HG02884 (cell line): ENCODE measurements around the gene GLIPR2.
A peak's percentile ranks its signal among the peaks of the same experiment; 100 is the strongest.
"Not testable (repeated sequence)": the region's sequence is repeated elsewhere in the genome, so short reads cannot be mapped to it uniquely, and the experiment has no call there.

ENCODE experiments used
- ATAC-seq: cut with Tn5 transposase; IDR thresholded peaks from one replicate; pipeline ENCODE4 v1.9.1; 2021; ENCODE audit warnings: mild to moderate bottlenecking, moderate library complexity; ENCODE audit not compliant: unreplicated experiment

Gene GLIPR2

DNA sequence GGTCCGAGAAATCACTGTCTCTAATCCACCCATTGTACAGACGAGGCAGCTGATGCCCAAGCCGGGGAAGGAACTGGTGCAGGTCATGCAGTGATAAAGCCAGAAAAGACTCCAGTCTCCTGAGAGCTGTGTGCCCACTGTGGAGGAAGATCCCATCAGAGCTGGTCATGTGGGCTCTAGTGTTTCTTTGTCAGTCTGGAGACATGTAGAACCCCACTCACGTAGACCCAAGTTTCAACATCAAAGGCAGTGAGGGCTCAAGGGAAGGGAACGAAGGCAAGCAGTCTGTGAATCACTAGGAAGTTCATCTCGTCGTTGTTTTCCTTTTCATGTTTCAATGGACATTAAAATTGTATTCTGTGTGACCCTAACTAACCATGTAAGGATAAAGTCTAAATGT, 14.6 kb upstream of the GLIPR2 start:
- no peak for ATAC-seq

- ATAC-seq = no peak
Measured at GRCh38 chr9:36123515-36123914, 13.0 kb upstream of the GLIPR2 start.

GRCh38 chr9:36125062-36125855, 11.3 kb upstream of the GLIPR2 start:
- no peak for ATAC-seq

DNA sequence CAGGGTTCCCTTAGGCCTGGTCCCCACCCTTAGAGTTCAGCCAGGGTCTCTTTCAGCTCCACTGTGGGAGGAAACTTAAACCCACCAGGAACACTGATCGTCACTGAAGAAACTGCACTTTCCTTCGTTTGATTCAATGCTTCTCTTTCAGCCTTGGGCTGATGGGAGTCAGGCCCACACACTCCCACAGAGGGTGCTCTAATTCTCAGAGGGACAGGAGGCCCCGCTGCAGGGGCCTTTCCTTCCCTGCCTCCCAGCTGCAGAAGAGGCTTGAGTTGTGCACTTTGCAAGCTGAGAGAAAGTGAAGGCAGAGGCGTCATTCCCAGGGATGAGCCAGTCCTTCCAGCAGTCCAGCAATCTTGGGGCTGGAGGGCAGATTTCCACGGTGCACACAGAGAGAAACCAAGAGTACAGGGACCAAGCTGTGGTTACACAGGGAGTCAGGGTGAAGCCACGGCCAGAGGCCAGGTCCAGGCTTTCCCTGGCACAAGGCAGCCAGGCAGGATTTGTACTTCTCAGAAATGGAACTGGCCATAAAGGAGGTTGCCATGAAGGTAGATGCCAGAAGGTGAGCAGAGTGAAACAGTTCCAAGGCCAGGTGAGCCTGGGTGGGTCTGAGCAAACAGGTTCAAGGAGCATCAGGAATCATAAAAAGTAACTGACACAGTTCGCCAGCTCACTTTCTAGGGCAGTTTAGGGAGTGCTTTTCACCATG, 10.4 kb upstream of the GLIPR2 start:
- ATAC-seq = no peak

- no peak for ATAC-seq
Measured at GRCh38 chr9:36127652-36128244, 8.8 kb upstream of the GLIPR2 start.

DNA sequence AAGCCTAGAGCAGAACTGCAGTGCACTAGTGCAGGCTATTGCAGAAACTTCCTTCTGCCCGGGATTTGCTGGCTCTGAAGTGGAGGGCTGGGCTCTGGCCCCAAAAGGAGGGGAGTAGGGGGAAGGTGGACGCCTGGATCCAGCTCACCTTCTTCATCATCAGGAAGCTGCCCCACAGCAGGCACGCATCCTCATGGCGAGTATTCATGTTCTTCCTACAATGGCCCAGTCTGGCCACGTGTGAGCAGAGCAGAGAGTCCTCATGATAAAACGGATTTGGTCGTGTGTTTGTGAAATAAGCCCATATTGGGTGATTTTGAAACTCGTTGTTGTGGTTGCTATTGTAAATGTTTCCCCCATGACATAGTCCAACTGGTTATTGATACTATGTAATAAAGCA, 8.2 kb upstream of the GLIPR2 start:
- ATAC-seq = no peak

DNA sequence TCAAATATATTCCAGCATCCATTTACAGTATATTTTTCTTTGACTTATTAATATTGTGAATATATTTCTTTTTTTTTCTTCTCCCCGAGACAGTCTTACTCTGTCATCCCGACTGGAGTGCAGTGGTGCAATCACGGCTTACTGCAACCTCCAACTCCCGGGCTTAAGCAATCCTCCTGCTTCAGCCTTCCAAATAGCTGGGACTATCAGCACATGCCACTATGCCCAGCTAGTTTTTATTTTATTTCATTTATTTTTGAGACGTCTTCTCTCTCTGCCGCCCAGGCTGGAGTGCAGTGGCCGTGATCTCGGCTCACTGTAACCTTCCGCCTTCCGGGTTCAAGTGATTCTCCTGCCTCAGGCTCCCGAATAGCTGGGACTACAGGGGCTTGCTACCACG, 7.4 kb upstream of the GLIPR2 start:
- ATAC-seq = no peak

DNA sequence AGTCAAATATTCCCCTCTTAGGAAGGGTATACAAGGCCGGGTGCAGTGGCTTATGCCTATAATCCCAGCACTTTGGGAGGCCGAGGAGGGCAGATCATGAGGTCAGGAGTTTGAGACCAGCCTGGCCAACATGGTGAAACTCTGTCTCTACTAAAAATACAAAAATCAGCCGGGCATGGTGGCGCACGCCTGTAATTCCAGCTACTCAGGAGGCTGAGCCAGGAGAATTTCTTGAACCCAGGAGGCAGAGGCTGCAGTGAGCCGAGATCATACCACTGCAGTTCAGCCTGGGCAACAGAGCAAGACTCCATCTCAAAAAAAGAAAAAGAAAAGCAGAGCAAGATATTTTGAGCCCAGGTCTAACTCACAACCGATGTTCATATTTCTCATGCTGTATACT, 4.9 kb upstream of the GLIPR2 start:
- not testable (repeated sequence) for ATAC-seq

GRCh38 chr9:36132086-36132485, 4.4 kb upstream of the GLIPR2 start:
- no peak for ATAC-seq

GRCh38 chr9:36134761-36135505, 1.6 kb upstream of the GLIPR2 start:
- ATAC-seq = no peak

- ATAC-seq = peak; percentile 27
Measured at GRCh38 chr9:36135741-36136271, 727 bp upstream of the GLIPR2 start.

- ATAC-seq = peak; percentile 35
Measured at GRCh38 chr9:36136894-36137391, 410 bp downstream of the GLIPR2 start.

DNA sequence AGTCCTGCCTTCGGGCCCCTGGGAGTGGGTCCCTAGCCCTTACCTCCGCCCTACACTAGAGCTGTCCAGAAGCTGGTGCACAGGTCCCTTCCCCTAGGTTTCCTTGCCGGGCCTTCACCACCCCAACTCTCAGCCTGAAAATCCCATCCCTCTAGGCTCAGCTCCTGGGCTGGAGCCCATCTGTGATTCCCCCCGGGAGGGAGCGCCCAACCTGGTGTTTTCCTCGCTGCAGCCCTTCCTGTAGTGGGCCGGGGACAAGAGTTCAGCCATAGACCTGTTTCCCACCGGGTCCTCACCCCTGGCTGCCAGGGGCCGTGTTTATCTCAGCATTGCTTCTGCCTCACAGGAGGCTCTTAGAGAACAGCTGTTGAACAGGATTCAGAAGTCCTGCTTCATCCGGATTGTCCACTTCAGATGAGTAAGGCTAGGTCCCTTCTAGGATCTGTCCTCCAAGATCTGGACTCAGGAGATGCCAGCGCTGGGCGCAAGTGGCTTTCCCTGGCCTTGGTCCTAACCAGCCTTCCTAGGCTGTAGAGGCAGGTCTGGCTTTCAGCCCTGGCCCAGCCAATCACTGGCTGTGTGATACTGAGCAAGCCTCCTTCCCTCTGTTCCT, 965 bp downstream of the GLIPR2 start:
- no peak for ATAC-seq

DNA sequence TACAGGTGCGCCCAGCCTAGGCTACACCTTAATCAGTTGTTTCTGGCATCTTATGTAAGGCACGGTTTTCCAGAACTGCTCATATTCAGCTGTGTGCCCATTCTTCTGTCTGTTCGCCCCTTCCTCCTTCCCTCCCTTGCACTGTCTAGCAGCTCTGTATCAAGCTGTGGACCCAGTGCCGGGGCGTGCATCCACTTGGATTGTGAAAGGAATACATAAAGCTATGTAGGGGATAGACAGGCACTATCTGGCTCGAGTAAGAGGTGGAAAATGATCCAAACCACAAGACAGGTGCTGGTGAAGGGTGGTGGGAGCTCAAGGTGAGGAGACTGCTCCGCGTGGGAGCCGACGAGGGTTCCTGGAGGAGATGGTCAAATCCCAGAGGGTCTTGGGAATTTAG, 2.0 kb downstream of the GLIPR2 start:
- ATAC-seq = no peak

GRCh38 chr9:36138901-36139300, 2.4 kb downstream of the GLIPR2 start:
- no peak for ATAC-seq

- ATAC-seq = no peak
Measured at GRCh38 chr9:36140086-36141084, 3.9 kb downstream of the GLIPR2 start.

- ATAC-seq = no peak
Measured at GRCh38 chr9:36141288-36141687, 4.8 kb downstream of the GLIPR2 start.

DNA sequence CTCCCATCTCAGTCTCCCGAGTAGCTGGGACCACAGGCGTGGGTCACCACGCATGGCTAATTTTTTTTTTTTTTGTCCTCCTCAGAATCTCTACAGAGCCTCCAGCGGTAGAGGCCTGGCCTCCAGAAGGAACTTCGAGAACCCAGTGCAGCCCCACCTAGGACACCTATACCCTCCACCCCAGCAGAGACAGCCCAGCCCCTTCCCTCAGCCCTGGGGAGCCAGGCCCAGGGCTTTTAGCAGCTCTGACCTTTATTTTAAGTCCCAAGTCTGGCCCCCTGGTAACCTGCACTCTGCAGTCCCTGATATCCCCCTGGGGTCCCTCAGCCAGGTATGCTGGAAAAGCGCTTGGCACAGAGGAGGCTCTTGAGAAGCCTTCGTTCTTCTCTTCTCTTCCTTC, 5.2 kb downstream of the GLIPR2 start:
- no peak for ATAC-seq

- ATAC-seq = no peak
Measured at GRCh38 chr9:36142510-36143244, 6.1 kb downstream of the GLIPR2 start.
